NAMALWA (cell line): ENCODE data around the gene SYNPO.

Experiments
- DNase-seq: peaks from one replicate; pipeline ENCODE4 v3.0.0-alpha.2; 2015; ENCODE audit warnings: low spot score

The SYNPO gene

DNA sequence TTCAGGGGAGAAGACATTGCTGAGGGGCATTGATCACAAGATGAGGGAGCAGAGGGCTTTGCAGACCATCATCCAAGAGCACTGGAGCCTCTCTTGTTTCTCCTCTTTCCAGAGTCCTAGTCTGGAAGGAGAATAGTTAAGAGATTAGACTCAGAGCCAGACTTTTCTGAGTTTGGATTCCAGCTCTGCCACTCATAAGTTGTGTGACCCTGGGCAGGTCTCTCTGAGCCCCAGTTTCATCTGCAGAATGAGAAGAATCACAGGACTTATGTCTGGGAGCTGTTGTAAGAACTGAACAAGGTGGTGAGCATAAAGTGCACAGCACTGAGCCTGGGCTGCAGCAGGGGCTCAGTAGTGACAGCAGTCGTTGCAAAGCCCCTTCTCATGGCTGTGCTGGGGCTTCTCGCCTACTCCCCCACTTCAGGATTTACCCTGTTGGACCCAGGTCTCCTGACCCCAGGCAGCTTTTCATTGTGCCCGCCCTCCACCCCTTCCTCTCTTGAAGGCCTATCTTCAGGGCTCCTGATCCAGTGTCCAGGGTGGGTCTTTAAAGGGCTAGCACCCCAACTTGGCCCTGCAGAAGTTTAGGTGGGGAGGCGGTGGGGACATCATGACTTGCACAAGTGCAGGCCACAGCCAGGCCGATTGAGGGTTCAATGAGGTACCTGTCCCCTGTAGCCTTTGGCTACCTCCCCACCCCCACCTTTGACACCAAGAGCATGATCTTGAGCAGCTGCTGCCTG, 1.5 kb downstream of the SYNPO start:
- DNase-seq: no peak

DNA sequence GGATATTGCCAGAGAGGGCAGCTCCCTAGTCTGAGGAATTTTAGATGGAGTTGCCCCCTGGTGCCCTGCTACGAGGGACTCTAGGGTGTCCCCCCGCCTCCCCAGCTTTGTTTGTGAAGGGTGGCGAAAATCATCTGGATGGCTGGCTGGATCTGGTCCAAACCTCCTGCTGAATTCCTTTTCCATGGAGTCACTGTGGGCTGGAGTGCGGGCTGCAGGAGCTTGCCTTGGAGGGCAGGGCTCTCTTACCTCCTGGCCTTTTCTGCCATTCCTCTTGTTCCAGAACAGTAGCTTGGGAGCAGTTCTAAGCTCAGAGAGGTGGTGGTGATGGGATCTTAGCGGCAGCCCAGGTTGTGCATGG, 2.1 kb downstream of the SYNPO start:
- DNase-seq: no peak

DNA sequence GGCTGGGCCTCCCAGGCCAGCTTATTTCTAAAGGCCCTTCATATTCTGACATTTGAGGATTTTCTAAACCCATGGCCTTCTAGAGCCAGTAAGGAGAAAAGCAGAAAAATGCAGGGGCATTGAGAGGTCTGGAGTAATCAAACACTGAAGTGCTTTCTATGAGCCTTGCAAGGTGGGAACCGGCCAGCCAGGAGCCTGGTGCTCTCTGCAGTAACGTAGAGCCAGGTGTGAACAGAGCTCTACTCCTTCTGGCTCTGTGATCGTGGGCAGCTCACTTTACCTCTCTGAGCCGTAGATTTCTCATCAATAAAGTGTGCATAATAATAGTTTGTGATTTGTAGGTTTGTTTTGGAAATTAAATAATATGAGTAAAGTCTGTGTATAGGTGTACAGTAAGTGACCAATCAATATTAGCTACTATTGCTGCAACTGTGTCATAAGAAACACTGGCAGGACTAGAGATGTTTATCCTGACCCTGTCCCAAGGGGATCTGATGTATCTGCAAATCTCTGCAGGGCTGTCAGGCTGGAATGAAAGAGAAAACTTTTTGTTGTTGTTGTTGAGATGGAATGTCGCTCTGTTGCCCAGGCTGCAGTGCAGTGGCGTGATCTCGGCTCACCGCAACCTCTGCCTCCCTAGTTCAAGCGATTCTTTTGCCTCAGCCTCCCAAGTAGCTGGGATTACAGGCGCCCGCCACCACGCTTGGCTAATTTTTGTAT, 2.7 kb downstream of the SYNPO start:
- DNase-seq: no peak

DNA sequence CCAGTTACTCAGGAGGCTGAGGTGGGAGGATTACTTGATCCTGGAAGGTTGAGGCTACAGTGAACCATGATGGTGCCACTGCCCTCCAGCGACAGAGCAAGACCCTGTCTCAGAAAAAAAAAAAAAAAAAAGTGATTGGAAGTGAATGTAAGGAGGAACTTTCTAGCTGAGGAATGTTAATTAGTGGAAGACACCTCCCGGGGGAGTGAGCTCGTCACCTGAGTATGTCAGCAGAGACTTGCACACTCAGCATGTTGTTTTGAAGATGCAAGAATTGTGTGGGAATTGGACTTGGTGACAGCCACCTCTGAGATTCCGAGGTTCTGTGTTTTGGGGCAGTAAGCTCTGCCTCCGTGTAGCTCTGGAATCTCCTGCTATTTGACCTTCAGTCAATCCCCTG, 3.6 kb downstream of the SYNPO start:
- DNase-seq: no peak

DNA sequence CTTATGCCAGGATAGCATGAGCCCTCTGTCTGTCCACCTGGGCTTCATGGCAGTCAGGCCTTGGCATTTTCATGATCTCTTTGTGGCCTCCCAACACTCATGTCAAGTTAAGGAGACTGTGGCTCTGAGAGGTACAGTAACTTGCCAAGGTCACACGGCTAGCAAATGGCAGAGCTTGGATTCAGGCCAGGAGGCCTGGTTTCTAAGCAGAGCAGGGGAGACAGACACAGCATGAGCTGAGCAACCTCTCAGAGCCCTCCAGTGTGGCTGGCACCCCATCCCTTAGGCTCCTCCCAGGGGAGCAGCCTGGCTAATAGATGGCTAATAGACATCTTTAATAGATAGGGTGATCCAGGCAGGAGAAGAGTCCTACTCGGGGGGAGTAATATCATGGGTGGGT, 4.1 kb downstream of the SYNPO start:
- no peak for DNase-seq

GRCh38 chr5:150645070-150645700, 4.7 kb downstream of the SYNPO start:
- no peak for DNase-seq

DNA sequence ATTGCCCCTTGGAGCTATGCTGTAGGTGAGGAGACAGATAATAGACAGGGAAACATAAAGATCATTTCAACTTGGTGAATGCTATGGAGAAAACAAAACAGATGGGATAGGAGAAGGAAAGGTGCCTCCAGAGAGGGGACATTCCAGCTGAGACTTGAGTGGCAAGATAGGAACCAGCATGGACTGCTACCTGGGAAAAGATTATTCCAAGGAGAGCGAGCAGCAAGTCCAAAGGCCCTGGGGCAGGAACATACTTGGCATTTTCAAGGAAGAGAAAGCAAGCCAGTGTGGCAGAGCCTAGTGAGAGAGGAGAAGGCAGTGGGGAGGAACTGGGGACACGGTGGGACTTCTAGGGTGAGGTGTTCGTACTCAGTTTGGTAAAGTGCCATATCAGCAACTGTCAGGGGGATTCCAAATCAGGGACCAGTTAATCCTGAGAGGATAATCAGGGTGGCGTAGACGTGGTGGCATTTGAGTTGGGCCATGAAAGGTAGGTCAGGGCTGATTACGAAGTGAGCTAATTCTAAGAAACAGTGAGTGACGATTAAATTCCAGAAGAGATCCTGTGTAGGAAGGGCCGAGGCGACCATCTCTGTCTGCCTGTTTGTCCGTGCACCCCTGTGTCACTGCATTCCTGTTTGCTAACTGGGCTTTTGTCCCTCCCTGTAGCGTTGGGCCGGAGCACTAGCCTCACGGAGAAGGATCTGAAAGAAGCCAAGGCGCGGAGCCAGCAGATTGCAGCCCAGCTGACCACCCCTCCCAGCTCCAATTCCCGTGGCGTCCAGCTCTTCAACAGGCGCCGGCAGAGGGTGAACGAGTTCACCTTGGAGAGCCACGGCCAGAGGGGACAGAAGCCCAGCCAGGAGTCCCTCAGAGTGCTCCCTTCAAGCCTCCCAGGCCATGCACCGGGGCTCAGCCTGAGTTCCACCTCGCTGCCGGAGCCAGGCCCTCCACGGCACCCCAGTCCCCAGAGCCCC, 7.1 kb downstream of the SYNPO start:
- DNase-seq: no peak

DNA sequence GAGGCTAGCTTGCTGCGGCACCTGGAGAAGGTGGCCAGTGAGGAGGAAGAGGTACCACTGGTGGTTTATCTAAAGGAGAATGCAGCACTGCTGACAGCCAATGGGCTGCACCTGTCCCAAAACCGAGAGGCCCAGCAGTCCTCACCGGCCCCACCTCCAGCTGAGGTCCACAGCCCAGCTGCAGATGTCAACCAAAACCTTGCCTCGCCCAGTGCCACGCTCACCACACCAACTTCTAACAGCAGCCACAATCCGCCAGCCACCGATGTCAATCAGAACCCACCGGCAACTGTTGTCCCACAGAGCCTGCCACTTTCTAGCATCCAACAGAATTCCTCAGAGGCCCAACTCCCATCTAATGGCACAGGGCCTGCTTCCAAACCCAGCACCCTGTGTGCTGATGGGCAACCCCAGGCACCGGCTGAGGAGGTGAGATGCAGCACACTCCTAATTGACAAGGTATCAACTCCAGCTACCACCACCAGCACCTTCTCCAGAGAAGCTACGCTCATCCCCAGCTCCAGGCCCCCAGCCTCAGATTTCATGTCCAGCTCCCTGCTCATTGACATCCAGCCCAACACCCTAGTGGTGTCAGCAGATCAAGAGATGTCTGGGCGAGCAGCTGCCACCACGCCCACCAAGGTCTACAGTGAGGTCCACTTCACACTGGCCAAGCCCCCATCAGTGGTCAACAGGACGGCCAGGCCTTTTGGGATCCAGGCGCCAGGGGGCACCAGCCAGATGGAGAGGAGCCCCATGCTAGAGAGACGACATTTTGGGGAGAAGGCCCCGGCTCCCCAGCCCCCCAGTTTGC, 8.0 kb downstream of the SYNPO start:
- no peak for DNase-seq

DNA sequence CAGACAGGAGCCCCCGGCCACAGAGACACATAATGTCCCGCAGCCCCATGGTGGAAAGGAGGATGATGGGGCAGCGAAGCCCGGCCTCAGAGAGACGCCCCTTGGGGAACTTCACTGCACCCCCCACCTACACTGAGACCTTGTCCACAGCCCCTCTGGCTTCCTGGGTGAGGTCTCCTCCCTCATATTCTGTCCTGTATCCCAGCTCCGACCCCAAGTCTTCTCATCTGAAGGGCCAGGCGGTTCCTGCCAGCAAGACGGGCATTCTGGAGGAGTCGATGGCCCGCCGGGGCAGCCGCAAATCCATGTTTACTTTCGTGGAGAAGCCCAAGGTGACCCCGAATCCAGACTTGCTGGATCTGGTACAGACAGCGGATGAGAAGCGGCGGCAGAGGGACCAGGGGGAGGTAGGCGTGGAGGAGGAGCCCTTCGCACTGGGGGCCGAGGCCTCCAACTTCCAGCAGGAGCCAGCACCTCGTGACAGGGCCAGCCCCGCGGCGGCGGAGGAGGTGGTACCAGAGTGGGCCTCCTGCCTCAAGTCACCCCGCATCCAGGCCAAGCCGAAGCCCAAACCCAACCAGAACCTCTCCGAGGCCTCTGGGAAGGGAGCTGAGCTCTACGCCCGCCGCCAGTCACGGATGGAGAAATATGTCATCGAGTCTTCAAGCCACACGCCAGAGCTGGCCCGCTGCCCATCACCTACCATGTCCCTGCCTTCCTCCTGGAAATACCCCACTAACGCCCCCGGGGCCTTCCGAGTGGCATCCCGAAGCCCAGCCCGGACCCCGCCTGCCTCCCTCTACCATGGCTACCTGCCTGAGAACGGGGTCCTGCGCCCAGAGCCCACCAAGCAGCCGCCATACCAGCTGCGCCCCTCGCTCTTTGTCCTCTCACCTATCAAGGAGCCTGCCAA, 8.9 kb downstream of the SYNPO start:
- no peak for DNase-seq

DNA sequence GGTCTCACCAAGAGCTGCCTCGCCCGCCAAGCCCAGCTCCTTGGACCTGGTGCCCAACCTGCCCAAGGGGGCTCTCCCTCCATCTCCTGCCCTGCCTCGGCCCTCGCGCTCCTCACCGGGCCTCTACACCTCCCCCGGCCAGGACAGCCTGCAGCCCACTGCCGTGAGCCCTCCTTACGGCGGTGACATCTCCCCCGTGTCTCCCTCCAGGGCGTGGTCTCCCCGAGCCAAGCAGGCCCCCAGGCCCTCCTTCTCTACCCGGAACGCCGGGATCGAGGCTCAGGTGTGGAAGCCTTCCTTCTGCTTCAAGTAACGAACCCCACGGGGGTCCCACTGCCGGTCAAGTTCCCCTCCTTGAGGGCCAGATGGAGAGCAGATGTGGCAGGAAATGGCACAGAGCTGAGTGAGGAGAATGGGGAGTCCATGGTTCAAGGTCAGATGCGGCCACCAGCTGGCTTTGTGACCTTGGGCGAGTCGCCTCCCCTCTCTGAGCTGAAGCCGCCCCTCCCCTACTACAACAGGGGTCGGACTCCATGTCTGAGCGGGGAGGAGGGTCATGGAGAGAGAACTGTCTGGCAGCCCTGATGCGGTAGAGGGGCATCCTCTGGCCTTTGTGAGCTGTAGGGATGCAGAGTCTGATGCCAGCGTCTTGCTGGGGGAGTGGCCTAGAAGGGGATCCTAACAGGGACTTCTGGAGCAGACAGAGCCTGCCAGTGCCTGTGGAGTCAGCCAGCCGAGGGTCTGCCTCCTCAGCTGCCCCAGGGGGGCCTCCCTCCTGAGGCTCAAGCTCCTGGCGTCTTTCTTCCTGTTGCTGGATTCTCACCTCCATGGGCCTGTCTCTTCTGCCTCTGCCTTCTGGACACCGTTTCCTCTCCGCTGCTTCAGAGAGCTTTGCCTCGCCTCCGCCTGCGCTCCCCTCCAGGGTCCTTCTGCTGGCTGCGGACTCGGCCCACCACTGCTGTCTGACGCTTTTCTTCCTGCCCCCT, 9.9 kb downstream of the SYNPO start:
- no peak for DNase-seq

DNA sequence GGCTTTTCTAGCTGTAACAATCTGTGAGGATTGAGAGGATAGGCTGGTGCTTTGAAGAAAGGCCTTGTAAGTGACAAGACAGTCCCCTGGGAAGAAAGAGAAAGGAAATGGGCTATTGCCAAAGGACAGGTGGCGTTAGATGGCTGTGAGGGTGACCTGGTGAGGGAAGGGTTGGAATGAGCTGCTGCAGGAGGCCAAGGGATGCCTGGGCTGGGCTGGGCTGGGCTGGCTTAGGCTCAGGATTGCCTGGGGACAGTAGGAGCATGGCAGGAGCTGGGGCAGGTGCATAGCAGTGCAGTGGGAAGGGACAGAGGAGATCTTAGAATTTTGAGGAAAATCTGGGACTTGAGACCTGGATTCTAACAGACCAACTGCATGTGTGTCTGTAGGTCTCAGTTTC, 10.9 kb downstream of the SYNPO start:
- no peak for DNase-seq

DNA sequence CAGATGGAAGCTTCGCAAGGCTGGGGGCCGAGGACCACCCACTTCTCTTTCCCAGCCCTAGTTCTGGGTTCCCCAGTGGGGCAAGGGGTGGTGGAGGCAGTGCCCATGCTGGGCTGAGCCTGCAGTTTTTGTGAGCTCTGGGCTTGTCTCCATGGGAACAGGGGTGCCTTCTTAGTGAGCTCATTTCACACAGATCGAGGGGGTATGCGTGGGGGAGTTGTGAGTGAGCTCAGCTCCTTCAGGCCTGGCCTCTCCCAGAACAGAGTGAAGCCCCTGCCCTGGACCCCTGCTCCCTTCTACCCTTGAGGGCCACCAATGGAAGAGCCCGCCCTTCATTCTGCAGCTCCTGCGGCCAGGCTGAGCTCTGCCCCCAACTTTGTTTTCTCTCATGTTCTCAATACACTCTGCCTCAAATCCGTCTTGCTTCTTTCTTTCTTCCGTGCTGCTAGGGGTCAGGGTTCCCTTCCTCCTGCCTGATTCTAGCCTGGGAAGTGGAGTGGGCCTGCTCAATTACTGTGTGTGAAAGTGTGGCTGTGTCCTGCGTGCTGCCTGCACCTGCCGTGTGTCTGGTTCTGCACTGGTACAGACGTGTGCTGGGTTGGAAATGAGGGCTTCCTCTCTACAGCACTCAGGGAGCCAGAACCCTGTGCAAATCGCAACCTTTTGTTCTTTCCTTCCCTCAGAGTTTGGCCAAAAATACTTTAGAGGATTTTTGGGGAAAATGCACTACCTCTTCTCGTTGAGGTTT, 11.6 kb downstream of the SYNPO start:
- no peak for DNase-seq

- DNase-seq: no peak
Observed at GRCh38 chr5:150653145-150653761, 12.8 kb downstream of the SYNPO start.

- DNase-seq: no peak
Observed at GRCh38 chr5:150653762-150654556, 13.5 kb downstream of the SYNPO start.

DNA sequence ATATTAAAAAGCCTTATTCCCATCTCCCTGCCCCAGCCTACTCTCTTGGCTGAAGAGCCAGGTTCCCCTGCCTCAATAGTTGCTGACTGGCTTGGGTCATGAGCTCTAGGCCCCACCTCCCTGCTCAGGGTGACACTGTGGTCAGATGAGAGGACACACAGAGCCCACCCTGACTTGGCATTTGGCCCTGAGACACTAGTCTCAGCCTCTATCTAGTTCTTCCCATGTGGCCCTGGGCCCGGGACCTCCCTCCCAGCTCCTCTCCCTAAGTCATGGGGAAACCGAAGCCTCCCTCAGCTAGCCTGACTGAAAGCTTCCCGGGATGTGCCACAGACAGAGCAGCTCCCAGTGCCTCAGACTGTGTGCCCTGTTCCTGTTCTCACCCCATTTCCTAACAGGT, 14.8 kb downstream of the SYNPO start:
- no peak for DNase-seq

DNA sequence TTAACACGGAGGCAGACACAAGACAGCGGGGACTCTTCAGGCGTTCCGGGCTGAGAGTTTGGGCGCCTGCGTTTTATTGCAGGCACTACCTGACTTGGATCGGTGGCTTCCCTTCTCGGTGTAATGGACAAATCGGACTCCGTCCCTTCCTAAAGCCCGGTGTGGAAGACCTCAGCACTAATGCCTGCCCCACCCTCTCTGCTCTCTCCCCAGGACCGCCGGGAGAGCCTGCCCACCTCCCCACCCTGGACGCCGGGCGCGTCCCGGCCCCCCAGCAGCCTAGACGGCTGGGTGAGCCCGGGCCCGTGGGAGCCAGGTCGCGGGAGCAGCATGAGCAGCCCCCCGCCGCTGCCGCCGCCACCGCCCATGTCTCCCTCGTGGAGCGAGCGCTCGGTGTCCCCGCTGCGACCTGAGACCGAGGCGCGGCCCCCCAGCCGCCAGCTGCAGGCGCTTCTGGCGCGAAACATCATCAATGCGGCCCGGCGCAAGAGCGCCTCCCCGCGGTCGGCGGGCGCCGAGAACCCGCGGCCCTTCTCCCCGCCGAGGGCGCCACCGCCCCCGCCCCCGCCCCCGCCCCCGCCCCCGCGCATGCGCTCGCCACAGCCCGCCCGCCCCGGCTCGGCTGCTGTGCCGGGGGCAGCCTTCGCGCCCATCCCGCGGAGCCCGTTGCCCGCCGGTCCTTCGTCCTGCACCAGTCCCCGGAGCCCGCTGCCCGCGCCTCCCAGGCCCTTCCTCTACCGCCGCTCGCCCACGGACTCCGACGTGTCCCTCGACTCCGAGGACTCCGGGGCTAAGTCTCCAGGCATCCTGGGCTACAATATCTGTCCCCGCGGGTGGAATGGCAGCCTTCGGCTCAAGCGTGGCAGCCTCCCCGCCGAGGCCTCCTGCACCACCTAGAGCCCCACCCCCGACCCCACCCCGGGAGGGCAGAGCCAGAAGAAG, 16.0 kb downstream of the SYNPO start:
- peak; percentile 80 for DNase-seq
